Measurements from ENCODE around the gene KLRG1.

Gene KLRG1

DNA sequence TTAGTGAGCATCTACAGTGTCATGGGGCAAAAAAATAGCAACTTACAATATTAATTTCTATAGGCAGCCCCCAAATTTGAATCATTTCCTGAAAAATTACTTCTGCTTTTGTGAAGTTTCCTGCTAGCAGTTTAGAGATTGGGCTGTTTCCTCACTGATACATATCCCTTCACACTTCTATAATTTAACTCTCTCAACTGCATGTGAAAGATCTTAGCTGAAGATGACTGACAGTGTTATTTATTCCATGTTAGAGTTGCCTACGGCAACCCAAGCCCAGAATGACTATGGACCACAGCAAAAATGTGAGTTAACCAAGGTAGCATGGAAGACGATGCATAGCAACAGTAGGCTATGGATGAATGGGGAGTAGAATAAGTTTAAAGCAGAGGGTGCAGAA, at the start of gene KLRG1:
Gene KLRG1, plus strand, starts transcription at position 134 of the 400 bp plus-strand sequence. Its CDS starts 90 bp downstream, at position 224.
- DNase-seq = no peak

DNA sequence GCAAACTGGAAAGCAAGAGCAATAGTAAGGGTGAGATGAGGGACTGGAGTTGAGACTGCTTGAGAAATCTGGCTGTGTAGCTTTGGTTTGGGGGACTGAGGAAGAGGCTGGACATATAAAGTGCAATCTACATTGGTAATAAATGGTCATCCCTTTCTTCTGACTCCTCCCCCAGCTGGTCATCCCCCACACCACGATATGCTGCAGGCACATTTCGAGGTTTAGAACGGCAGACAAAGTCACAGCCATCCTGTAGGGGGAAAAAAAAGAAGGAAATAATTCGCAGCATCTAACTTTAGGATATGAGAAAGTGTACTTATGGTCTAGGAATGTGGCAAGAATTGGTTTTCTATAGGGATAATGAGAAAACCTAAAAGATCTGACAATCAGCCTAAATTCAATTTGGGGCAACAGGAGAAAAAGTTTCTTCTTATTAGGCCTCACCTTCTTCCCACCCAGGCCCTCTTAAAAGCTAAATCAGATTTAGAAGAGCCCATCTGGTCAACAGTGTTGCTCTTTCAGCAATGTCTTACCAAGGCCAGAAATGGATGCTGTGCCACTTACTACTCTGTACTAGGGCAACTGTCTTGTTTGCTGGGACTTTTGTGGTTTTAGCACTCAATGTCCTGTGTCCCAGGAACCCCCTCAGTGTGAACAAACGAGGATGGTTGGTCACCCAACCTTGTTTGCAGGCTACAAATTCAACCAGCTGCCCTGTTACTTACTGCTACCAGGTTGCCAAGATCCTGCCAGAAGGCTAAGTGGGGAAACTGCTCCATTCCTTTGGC, 47.5 kb upstream of the KLRG1 start:
- DNase-seq = no peak

DNA sequence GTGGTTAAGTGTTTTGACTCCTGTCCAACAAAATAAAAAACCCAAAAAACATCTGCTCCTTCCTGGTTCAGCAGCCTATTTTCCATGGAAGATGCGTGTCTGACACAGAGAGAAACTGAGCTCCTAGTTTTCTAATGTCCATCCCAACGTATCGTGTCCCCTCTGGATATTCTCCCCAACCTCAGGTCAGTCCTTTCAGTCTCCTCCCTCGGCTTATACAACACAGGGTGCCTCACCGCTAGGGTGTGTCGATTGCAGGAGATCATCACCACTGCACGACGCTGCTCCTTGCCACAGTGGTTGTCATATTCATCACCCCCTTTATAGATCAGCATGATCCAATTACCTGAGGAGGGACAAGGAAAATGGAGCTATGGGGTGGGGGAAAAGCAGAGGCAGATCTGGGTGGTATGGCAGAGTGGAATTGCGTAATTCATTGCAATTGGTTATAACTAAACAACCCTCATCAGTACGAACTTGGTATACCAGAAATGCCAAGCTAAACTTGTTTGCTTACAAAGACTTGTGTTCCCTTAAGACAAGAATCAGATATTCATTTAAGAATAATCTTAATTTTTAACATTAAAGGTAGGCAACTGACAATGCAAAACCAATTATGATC, 45.7 kb upstream of the KLRG1 start:
- DNase-seq = no peak

DNA sequence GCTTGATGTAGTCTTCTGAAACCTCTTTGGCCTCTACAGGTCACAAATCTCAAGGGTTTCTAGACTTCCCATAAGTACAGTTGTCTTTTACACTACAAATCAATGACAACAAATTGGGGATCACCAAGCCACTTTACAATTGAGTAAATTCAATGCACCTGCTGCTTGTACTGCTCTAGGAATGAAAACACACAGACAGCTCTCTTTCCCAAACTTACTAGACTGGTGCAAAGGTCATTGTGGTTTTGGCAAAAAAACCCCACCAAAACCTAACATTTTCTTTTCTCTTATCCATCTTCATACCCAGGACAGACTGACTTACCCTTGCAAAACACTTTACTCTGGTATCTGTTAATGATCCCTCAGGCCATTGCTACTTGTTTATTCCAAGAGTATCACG, 42.6 kb upstream of the KLRG1 start:
- no peak for DNase-seq

DNA sequence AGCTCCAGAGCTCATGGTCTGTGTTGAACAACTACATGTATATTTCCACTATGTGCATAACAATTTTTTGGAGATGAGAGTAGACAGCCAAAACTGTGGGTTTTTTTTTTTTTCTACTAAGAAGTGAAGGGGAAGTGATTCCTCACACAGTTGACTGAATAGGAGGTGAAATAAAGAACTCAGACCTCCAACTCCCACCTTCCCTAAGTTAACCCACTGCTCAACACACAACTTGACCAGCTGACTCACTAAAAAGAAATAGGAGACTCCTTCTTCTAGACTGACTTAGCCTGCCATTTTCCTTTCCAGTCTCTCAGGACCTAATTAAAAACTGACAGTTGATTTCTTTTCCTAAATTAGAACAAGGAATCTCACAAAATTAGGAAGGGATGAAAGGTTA, 41.6 kb upstream of the KLRG1 start:
- DNase-seq = no peak

DNA sequence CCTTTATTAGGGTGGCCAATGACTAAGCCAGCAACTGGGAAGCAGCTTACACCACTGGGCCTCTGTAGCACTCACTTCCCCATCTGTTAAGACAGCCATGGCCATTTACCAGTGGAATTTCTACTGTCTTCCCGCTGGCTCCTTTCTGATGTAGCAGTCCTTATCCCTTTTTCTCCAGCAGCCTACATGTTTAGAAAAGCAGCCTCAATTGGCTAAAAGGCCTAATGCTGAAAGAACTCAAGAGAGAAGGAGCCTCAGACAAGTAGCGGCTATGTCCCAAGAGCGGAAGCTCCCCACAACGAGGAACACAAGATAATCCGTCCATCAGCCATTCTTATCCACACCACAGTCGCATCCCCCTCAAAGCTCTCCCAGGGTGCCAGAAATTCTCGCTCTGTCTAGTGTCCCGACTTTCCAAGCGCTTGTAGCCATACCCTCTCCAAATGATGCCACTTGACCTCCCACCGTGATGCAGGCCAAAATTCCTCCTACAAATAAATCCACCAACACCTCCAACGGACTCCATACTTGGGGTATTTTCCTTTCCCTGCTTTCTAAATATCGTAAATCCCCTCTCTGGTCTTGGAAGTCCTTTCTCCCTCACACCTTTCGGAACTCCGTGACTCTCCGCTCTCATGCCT, 40.5 kb upstream of the KLRG1 start:
- peak; percentile 65 for DNase-seq

DNA sequence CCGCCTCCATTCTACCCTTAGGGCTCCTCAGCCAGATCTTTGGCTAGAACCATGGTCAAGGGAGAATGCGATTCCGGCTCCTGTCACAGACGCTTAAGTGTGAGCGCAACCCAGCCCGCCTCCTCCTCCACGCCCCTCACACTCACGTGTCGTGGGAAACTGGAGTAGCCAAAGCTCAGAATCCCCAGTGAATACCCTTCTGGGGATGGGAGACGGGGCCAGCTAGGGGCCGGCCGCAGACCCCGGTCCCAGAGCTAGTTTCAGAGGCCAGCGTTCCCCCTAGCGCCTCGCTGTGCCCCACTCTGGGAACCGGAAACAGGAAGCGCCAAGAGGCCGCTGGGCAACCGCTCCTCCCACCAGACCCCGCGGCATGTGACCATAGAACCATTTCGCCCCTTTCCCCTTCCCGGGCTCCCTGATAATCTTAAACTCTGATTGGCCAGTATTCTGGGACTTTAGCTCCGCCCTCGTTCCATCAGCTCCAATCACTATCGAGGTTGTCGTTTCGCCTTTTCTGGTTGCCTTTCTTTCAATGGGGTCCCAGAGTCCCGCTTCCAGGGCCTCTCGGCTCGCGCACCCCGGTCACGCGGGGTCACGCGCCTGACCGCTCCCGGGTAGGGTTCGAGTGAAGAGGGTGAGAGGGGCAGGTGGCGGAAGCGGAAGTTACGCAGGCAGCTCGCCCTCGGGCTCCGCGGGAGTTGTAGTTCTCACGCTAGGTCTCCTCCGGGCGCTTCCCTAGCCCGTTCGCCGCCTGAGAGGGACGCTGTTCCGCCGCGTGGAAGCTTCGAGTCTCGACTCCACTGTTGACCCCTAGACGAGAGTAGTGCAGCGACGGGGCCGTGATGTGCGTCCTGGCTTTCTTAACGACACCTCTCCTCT, 39.8 kb upstream of the KLRG1 start, which contains the start of gene M6PR:
Gene M6PR, minus strand, starts transcription at position 304 of the 879 bp plus-strand sequence. CDS start 3,241 bp downstream, outside the sequence.
- DNase-seq = peak; percentile 99

DNA sequence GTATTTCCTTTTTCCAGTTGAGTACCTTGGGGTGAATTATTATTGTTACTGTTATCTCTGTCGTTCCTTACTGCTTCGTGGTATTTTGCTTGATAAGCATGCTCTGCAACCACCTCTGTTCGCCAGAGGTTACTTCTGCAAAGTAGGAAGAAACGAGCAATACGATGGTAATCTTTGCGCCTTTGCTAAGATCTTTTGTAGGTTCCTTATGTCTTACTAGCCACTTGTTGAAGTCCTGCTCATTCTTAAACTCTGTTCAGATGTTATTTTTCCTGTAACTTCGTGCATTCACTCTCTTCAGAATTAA, 39.2 kb upstream of the KLRG1 start:
- no peak for DNase-seq

DNA sequence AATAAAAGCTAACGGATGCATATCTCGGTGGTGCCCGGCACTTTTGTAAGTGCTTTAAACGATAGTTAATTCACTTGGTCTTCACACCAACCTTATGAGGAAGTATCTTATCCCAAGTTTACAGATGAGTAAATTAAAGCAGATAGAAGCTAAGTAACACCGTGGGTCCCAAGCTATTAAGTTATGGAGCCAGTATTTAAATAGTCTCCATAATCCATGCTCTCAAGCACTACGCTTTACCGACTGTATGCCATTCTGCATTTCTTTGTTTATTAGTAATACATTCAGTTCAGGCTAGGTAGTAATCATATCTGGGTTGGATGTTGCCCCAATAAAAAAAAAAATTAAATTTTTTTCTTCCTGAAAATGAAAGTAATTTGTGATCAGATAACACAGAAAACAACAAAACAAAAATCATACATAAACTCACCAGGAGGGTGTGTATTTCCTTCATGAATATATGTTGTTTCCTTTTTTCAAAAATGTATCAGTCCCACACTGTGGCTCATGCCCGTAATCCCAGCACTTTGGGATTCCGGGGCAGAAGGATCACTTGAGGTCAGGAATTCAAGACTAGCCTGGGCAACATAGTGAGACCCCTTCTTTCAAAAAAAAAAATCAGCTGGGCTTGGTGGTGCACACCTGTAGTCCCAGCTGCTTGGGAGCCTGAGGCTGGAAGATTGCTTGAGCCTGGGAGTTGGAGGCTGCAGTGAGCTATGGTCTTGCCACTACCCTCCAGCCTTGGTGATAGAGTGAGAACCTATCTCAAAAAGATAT, 38.5 kb upstream of the KLRG1 start:
- peak; percentile 30 for DNase-seq

DNA sequence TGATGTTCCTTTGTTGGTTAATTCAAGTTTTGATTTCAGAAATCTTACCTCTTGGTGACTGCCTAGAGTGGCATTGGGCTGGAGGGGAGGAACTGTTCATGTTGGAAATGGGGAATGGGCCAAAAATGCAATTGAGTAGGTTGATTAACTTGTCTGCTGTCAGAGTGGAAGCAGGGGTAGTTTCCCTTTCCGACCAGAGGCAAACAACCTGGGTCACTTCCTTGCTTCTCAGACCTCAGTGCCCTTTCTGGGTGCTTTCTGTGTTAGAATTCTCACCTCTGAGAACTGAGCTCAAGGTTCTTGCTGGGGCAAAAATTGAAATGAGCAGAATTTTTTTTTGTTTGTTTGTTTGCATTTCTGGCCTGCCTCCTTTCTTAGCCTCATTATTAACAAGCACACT, 37.6 kb upstream of the KLRG1 start:
- DNase-seq = peak; percentile 16

DNA sequence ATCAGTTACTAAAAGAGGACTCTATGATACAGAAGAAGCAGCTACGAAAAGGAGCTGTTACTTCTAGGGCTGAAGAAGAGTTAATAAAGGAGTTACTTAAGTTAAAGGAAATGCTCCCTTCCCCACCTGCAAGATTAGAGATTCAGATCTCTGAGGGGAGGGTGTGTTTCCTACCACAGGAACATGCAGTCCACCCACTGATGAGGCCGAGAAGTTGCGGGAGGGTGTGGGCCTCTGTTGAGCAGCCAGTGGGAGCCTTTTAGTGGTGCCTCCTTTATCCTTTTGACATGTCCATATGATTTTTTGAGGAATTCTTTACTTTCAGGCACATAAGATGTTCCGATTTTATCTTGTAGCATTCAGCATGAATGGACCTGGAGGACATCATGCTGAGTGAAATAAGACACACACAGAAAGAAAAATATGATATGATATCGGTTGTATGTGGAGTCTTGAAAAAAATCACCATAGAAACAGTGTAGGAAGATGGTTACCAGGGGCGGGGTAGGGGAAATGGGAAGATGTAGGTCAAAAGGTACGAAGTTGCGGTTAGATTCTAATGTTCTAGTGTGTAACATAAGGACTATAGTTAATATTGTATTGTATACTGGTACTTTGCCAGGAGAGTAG, 35.5 kb upstream of the KLRG1 start:
- DNase-seq = peak; percentile 7

DNA sequence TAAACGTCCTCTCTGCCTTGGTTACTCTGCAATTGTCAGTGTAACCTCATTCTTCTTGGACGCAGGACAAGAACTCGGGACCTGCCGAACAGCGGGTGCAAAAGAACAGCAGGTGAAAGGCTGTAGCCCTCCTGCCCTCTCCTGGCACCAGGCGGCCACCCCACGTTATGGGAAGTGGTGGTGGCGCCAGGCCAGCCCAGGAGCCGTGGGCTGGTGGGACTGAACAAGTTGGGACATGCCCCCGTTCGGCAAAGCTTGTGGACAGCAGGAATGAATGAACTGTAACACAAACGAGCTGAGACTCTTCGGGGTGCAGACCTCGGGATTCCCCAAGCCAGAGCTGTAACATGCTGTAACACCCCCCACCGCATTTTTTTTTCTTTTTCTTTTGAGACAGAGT, 33.3 kb upstream of the KLRG1 start:
- DNase-seq = no peak

DNA sequence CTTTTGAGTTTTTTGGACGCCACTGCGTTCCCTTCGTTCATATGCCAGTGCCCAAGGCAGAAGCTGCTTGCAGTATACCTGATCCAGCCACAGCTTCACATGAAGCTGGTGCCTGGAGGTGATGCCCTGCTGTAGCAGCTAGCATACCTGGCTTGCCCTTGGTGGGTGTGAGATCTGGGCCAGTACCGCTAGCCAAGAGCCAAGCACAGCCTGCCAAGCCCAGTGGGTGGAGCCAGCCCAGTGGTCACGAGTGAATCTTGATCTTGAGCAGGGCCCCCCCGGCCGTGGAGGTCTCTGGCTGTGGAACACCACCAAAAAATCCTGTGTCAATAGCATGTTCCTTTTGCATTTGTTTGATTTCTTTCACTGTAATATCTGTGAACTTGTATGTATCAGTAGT, 32.6 kb upstream of the KLRG1 start:
- no peak for DNase-seq

DNA sequence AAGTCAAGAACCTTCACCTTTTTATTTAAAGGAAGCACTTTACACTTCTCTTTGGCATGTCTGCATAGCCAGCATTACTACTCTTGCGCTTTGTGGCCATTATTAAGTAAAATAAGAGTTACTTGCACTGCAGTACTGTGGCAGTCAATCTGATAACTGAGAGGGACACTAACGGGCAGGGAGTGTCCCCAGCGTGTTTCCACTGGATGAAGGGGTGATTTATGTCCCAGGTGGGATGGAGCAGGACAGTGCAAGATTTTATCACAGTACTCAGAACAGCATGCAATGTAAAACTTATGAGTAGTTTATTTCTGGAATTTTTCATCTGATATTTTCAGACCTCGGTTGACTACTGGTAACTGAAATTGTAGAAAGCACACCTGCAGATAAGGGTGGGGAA, 31.8 kb upstream of the KLRG1 start:
- no peak for DNase-seq

DNA sequence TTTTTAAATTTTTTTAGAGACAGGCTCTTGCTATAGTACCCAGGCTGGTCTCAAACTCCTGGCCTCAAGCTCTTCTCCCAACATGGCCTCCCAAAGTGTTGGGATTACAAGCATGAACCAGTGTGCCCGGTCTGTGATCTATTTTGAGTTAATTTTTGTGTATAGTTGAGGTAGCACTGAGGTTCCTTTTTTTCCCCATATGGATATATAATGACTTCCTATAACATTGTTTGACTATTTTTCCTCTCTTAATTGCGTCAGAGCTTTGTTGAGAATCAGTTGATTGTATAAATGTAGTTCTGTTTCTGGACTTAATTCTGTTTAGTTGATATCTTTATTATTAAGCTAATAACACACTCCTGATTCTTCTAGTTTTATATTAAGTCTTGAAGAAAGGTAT, 31.3 kb upstream of the KLRG1 start:
- no peak for DNase-seq

DNA sequence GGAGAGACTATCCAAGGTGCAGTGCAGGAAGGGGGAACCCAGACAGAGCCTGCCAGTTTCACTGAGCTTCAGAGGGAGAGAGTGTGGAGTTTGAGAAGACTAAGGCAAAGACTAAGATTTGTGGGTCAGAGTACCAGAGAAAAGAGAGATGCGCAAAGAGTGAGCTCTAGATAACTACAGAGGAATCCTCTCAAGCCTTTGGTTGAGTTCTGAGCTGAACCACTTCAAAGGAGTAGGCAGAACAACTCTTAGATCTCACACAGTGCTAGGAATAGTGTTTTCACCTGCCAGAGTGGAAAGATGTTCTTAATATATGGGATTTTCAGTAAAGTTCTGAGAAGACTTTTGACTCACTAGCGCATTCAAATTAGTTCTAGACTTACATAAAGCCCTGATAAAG, 29.2 kb upstream of the KLRG1 start:
- no peak for DNase-seq

DNA sequence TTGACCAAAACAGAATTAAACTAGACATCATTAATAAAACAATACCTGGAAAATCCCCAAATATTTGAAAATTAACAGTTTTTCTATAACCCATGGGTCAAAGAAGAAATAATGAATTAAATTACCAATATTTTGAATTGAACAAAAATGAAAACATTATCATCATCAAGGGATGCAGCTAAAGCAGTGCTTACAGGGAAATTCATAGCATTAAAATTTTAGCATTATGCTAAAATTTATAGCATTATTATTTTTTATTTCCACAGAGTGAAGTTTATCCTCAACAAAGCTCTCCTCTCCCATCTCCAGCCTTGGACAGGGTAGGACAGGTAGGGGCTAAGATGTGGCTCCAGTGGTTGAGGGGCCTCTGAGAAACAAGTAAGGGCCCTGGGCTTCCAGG, 20.6 kb upstream of the KLRG1 start:
- DNase-seq = no peak

DNA sequence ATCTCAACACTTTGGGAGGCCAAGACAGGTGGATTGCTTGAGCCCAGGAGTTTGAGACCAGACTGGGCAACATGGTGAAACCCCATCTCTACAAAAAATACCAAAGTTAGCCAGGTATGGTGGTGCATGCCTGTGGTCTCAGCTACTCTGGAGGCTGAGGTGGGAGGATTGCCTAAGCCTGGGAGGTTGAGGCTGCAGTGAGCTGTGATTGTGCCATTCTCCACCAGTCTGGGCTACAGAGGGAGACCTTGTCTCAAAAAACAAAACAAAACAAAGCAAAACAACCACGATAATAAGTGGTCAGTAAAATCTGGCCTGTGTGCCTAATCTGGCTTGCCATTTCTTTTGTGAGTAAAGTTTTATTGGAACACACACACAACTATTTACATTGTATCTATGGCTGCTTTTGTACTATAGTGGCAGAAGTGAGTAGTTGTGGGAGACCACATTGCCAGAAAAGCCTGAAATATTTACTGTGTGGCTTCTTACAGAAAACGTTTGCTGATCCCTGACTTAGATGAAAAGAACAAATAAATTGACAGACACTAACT, 19.4 kb upstream of the KLRG1 start:
- no peak for DNase-seq

DNA sequence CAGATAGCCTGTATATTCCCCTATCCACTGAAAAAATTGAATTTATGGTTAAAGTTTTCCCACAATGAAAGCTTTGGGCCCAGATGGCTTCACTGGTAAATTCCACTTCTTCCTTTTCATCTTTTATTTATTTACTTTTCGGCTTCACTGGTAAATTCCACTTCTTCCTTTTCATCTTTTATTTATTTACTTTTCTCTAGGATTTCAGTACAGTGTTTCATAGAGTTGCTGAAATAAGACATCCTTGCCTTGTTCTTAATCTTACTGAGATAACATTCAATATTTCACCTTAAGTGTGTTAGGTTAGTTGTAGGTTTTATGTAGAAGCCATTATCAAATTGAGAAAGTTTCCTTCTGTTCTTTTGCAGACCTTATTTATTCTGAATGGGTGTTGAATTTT, 18.9 kb upstream of the KLRG1 start:
- no peak for DNase-seq

DNA sequence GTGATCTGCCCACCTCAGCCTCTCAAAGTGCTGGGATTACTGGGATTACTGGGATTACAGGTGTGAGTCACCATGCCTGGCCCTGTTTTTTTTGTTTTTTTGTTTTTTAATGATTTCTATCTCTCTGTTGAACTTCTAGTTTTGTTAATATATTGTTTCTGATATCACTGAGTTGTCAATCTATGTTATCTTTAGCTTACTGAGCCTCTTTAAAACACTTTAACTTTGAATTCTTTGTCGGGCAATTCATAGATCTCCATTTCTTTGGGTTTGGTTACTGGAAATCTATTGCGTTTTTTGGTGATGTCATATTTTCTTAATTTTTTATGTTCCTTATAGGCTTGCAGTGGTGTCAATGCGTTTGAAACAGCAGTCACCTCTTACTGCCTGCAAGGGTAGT, 9.2 kb upstream of the KLRG1 start:
- DNase-seq = no peak

DNA sequence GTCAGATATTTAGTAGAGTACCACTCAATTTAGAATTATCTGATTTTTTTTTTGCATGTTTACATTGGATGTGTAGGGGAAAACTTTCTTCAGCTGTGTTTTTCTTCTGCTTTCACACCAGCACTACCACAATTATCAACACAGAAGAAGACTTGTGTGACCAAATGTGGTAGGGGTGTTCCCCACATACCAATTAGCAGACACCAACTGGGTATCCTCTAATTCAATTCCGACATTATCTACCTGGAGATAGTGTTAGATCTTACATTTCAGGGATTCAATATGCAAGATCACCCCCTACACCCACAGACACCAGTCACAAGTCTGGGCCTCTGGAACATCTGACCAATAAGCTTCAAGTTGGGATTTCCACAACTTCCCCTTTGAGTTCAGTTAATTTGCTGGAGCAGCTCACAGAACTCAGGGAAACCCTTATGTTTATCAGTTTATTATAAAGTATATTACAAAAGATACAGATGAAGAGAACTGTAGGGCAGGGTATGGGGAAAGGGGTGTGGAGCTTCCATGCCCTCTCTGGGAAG, 4.1 kb upstream of the KLRG1 start:
- DNase-seq = no peak

All from islet precursor cell (in vitro differentiated cells).